Caki2 (cell line): Measurements from ENCODE around the gene CDC42EP5. TPM values are rescaled to one million over a fixed set of nuclear protein-coding genes. Genes with fewer than 3 reads are reported as not detected.
"Not testable (repeated sequence)": the region's sequence is repeated elsewhere in the genome, so short reads cannot be mapped to it uniquely, and the experiment has no call there.

Experiments used
- DNase-seq: peaks from one replicate; pipeline ENCODE4 v3.0.0-alpha.2; 2015; ENCODE audit warnings: low read depth
- in situ Hi-C: cut with HindIII; loops from 2 replicates; pipeline ENCODE4 v1.10.0; 2016; ENCODE audit warnings: low sequenced_read_pairs, low pct_unique_long_range_greater_than_20kb, mixed read lengths
- total RNA-seq: library from RNA; depleted of rRNA; stranded (reverse); fragments of >200 nt; shearing (Covaris generic); gene quantifications from 2 replicates; pipeline ENCODE4 v1.2.3, GENCODE V29; 2014; ENCODE audit warnings: low replicate concordance

CDC42EP5 gene
- total RNA-seq, 1 experiment from 2014 or later, result not detected

DNA sequence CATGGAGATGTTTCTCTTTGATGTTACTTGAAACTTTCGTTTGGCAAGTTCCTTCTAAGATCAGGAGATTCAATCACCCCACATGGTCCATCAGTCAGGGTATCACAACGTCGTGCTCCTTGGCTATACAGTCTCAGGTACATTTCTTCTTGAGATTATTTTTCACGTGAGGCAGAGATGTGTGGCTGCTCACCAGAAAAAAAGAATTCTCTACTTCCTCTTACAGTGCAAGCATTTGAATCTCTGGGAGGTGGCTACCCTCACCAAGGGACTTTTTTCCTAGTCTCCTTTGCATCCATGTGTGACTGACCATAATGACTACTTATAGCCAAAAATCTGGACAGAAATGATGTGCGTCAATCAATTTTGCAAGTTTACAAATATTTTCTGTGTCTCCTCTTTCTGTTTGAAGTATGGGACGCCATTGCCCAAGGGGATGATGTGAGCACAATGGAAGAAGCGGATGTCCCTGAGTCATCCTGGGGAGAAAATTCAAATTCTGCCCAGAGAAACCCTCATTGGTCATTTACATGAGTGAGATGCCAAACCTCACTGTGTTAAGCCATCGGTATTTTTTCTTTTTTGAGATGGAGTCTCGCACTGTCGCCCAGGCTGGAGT, 21.0 kb upstream of the CDC42EP5 start:
- no peak for DNase-seq
- in situ Hi-C loops, result no loop called here

- DNase-seq, in situ Hi-C loops: not testable (repeated sequence)
Observed at GRCh38 chr19:54493056-54493455, 20.0 kb upstream of the CDC42EP5 start.

- in situ Hi-C loops, result no loop called here
- DNase-seq, result no peak
Observed at GRCh38 chr19:54492568-54492967, 19.5 kb upstream of the CDC42EP5 start.

- in situ Hi-C loops, result no loop called here
- DNase-seq, result no peak
Observed at GRCh38 chr19:54489766-54490165, 16.7 kb upstream of the CDC42EP5 start.

DNA sequence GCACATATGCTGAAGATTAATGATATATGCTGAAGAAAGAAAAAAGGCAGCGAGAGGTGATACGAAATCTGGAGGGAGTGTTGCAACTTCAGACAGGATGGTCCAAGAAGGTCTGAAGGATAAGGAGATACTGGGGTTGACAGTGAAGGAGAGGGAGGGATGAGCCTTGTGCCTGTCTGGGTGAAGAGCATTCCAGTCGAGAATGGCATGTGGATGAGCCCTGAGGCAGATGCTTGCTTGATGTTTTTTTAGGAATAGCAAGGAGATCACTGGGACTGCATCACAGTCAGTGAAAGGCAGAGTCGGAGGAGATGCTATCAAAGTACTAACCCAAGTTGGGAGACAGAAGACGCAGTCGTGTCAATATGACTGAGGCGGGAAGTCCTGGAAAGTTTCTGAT, 16.2 kb upstream of the CDC42EP5 start:
- in situ Hi-C loops, result no loop called here
- no peak for DNase-seq

- in situ Hi-C loops, result no loop called here
Observed at GRCh38 chr19:54485851-54486250, 12.8 kb upstream of the CDC42EP5 start.

GRCh38 chr19:54484451-54484850, 11.4 kb upstream of the CDC42EP5 start:
- no peak for DNase-seq
- in situ Hi-C loops, result no loop called here

More at GRCh38 chr19:54485851-54486250, 12.8 kb upstream of the CDC42EP5 start:
- peak; percentile 21 for DNase-seq

DNA sequence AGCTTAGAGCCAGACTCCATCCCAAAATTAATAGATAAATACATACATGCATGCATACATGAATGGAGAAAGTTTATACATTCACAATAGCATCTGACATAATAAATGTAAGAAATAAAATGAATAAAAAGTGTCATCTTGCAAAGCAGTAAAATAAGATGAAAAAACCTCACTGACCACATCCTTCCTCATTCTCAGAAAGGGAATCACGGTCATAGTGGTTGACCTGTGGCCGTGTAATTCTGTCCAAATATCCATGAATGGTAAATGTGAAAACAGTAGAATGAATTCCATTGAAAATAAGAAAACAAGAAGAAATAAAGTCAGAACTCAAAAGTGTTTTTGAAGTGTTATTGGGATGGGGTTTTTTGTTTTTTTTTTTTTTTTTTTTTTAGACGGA, 9.8 kb upstream of the CDC42EP5 start:
- no peak for DNase-seq
- in situ Hi-C loops, result no loop called here

DNA sequence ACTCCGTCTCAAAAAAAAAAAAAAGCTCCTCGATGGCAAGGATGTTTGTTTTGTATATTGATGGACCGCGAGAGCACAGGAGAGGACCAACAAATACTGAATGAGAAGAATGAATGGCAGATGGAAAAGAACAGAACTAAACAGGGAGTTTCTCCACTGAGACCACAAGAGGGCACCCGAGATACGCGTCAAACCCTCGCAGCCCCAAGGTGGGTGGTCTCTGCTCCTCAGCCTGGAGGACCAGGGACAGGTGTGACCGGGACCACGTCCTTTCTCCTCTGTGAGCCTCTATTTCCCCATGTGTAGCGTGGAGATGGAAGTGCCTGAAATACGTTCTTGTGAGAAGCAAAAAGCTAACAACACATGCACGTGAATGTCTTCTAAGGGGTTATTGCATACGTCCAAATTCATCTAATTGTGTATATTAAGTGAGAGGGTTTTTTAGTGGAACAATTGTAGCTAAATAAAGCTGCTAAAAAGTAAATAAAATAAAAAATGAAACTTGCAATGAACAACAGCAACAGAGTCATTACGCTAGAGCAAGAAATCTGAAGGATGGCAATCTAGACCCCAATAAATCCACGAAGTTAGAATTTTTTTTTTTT, 8.3 kb upstream of the CDC42EP5 start:
- in situ Hi-C loops, result no loop called here
- peak; percentile 41 for DNase-seq

DNA sequence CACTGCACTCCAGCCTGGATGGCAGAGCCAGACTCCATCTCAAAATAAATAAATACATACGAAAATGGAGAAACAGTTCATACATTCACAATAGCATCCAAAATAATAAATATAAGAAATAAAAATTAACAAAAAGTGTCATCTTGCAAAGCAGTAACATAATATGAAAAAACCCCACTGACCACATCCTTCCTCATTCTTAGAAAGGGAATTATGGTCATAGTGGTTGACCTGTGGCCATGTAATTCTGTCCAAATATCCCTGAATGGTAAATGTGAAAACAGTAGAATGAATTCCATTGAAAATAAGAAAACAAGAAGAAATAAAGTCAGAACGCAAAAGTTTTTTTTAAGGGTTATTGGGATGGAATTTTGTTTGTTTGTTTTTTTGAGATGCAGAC, 7.0 kb upstream of the CDC42EP5 start:
- in situ Hi-C loops, result no loop called here
- DNase-seq, result no peak

DNA sequence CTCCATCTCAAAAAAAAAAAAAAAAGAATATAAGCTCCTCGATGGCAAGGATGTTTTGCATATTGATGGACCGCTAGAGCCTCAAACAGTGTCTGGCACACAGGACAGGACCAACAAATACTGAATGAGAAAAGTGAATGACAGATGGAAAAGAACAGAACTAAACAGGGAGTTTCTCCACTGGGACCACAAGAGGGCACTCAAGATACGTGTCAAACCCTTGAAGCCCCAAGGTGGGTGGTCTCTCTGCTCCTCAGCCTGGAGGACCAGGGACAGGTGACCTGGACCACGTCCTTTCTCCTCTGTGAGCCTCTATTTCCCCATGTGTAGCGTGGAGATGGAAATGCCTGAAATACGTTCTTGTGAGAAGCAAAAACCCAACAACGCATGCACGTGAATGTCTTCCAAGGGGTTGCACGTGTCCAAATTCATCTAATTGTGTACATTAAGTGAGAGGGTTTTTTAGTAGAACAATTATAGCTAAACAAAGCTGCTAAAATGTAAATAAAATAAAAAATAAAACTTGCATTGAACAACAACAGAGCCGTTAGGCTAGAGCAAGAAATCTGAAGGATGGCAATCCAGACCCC, 5.7 kb upstream of the CDC42EP5 start:
- in situ Hi-C loops, result no loop called here

GRCh38 chr19:54477650-54478049, 4.6 kb upstream of the CDC42EP5 start:
- in situ Hi-C loops, result no loop called here
- no peak for DNase-seq

More for the DNA sequence above, 5.7 kb upstream of the CDC42EP5 start:
- peak; percentile 30 for DNase-seq

DNA sequence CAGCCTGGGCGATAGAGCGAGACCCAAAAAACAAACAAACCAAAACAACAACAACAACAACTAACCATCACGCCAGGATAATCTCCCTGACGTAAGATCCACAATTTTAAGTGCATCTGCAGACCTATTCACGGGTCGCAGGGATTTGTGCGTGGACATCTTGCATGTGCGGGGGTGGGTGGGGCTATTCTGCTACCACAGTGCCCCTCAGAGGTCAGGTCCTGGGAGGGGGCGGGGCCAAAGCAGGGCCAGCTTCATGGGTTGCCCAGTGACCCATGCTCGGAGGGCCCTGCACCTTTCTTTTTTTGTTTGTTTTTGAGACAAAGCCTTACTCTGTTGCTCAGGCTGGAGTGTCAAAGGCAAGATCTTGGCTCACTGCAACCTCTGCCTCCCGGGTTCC, 2.6 kb upstream of the CDC42EP5 start:
- in situ Hi-C loops, result no loop called here
- DNase-seq, result no peak

GRCh38 chr19:54473892-54474372, 836 bp upstream of the CDC42EP5 start:
- in situ Hi-C loops, result no loop called here

DNA sequence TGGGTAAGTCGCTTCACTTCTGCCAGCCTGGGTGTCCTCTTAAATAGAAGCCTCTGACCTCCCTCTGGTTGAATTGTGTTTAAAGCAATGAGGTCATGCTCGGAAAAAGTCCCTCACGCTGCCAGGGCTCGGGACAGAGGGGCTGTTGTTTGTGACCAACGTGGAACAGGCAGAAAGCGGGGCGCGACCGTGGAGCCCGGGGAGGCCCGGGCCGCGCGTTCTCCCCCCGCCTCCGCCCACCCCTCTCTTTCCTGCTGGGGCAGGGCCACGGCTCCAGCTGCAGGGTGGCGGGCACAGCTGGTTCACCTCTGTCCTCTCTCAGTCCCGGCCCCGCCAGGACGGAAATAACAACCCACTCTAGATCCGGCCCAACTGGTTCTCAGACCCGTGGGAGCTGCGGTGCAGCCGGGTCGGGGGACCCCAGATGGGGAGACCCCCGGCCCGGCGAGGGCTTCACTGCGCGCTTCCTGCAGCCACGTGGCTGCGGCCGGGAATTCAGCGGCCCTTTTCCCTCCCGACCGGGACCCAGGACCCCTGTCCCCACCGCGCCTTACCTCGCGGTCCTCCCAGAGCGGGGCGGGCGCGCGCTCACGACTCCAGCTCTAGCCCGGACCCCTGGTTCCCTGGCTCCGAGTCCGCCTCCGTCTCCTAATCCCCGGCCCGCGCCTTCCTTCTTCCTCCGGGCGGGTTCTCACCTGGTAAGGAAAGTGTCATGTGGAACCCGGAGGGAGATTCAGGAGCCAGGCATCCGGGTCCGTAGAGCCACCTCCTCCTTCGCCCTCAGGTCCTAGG, 1.9 kb downstream of the CDC42EP5 start:
- no peak for DNase-seq
- in situ Hi-C loops, result no loop called here

More at GRCh38 chr19:54473892-54474372, 836 bp upstream of the CDC42EP5 start:
- no peak for DNase-seq

- in situ Hi-C loops, result no loop called here
- no peak for DNase-seq
Observed at GRCh38 chr19:54470276-54470887, 2.7 kb downstream of the CDC42EP5 start.

DNA sequence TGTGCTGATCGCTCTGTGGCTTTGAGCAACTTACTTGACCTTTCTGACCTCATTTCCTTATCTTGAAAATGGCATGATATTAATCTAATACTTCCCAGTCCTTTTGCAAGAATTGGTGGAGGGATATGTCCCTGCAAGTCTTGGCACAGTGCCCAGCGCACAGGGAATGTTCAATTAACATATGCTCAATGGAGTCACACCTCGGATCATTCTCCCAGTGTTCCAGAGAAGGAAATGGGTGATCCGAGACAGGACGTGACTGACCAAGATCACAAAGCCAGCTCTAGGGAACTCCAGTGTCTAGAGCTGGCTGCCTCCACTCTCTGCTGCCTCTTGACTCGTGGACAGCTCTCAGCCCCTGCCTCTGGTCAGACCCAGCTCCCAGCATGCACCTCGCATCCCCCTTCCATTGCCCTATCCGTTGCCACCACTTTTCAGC, 3.6 kb downstream of the CDC42EP5 start:
- in situ Hi-C loops, result no loop called here
- no peak for DNase-seq

DNA sequence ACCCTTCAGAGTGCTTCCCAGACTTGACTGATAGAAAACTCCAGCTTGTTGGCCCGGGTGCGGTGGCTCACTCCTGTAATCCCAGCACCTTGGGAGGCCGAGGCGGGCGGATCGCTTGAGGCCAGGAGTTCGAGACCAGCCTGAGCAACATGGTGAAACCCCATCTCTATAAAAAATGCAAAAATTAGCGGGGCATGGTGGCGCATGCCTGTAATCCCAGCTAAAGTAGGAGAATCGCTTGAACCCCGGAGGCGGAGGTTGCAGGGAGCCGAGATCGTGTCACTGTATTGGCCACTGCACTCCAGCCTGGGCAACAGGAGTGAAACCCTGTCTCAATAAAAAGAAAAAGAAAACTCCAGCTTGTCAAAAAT, 7.0 kb downstream of the CDC42EP5 start:
- in situ Hi-C loops, DNase-seq: not testable (repeated sequence)
